Lung (tissue), 12 donors: Measurements from ENCODE around the gene PIGBOS1. TPM values are rescaled to one million over a fixed set of nuclear protein-coding genes. Genes with fewer than 3 reads are reported as not detected.

Experiments
- ATAC-seq: fragments of 200-7000 bp; cut with Tn5 transposase; one replicate; pipeline ENCODE4 v1.9.1; 2020; ENCODE audit warnings: moderate number of reproducible peaks; ENCODE audit not compliant: insufficient read depth, low FRiP score
- DNase-seq, 3 donors: peaks; one replicate each; pipeline ENCODE4 v3.0.0-alpha.2; 2013 to 2017
- H3K27ac ChIP-seq, 2 donors: one replicate each; pipeline ENCODE4 v1.5.1; 2013; ENCODE audit warnings: mild to moderate bottlenecking in 2 of 2, moderate library complexity in 2 of 2, control low read depth in 1 of 2, inconsistent platforms in 1 of 2, low read depth in 1 of 2, low read length in 1 of 2
- H3K27me3 ChIP-seq, 3 donors: one replicate each; pipeline ENCODE4 v1.5.1; 2013; ENCODE audit warnings: low read length in 2 of 3; ENCODE audit not compliant: control insufficient read depth in 3 of 3, insufficient read depth in 3 of 3
- H3K36me3 ChIP-seq, 4 donors: one replicate each; pipeline ENCODE4 v1.5.1; 2013; ENCODE audit warnings: low read length in 4 of 4, mild to moderate bottlenecking in 1 of 4, moderate library complexity in 1 of 4; ENCODE audit not compliant: control insufficient read depth in 4 of 4, insufficient read depth in 4 of 4
- H3K4me1 ChIP-seq, 5 donors: one replicate each; pipeline ENCODE4 v1.5.1; 2013; ENCODE audit warnings: low read length in 5 of 5, mild to moderate bottlenecking in 2 of 5, moderate library complexity in 1 of 5; ENCODE audit not compliant: control insufficient read depth in 5 of 5, insufficient read depth in 5 of 5
- H3K4me3 ChIP-seq: one replicate; pipeline ENCODE4 v1.5.1; 2013; ENCODE audit warnings: mild to moderate bottlenecking, control low read depth, moderate library complexity
- H3K9ac ChIP-seq, 2 donors: one replicate each; pipeline ENCODE4 v1.5.1; 2013; ENCODE audit warnings: low read length in 2 of 2, control low read depth in 1 of 2; ENCODE audit not compliant: insufficient read depth in 1 of 2
- H3K9me3 ChIP-seq, 4 donors: one replicate each; pipeline ENCODE4 v1.5.1; 2013; ENCODE audit warnings: low read length in 3 of 4, mild to moderate bottlenecking in 1 of 4, moderate library complexity in 1 of 4; ENCODE audit not compliant: control insufficient read depth in 4 of 4, insufficient read depth in 3 of 4
- WGBS, 2 donors: extraction: QIAGEN DNeasy Blood & Tissue Kit; methylation state at CpG; one replicate each; pipeline ENCODE4 v1.1.7; 2013; 5-methylcytosine and 5-hydroxymethylcytosine counted together
- polyA plus RNA-seq, 2 donors: library from polyadenylated mRNA; stranded (reverse); fragments of 200-250 nt; gene quantifications; one replicate each; pipeline ENCODE4 v1.2.1, GENCODE V29; 2013
- total RNA-seq, 2 donors: library from RNA; depleted of rRNA in 1 of 2; stranded (reverse); fragments of >200 nt in 1 of 2; gene quantifications; one replicate each; pipeline ENCODE4 v1.2.1, GENCODE V29; 2014 to 2021
- TF ChIP-seq, protein P1 (sequence below): IDR thresholded peaks from 2 replicates; pipeline ENCODE4 v1.5.1; 2012; ENCODE audit warnings: mild to moderate bottlenecking; ENCODE audit errors: control extremely low read depth, extremely low read depth
- donor health status: control.
- donor health status: control.
- donor health status: Bipolar disorder and iron deficiency.
- donor health status: healthy.
- donor health status: DM: yes; HTN: yes; CAD: no.

PIGBOS1 gene
- total and polyA plus RNA-seq, 4 donors = 12.9 to 29.0 (median 18.1) TPM

DNA sequence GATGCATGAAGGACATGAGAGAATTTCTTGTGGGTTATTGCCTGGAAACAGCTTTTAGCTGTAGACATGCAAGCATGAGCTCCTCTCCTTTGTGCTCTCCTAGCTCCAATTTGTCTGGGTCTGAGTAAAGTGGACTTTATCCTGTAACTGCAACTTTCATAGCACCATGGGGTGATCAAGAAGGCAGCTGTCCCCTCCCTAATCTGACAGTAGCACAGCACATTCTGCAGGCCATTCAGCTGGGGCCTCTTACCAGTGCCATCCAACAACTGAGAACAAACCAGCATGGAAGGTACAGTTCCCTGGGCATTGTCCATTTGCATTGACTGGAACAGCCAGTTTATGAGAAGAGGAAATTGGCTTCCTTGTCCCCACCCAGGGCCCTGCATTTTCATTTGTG, 21.6 kb downstream of the PIGBOS1 start:
- H3K4me3 ChIP-seq = no peak overlapping the region
- H3K27ac ChIP-seq = no peak overlapping the region
- TF ChIP-seq, protein P1, sequence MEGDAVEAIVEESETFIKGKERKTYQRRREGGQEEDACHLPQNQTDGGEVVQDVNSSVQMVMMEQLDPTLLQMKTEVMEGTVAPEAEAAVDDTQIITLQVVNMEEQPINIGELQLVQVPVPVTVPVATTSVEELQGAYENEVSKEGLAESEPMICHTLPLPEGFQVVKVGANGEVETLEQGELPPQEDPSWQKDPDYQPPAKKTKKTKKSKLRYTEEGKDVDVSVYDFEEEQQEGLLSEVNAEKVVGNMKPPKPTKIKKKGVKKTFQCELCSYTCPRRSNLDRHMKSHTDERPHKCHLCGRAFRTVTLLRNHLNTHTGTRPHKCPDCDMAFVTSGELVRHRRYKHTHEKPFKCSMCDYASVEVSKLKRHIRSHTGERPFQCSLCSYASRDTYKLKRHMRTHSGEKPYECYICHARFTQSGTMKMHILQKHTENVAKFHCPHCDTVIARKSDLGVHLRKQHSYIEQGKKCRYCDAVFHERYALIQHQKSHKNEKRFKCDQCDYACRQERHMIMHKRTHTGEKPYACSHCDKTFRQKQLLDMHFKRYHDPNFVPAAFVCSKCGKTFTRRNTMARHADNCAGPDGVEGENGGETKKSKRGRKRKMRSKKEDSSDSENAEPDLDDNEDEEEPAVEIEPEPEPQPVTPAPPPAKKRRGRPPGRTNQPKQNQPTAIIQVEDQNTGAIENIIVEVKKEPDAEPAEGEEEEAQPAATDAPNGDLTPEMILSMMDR = no peak
- ATAC-seq = no peak
- H3K4me1 ChIP-seq = no peaks in the 10 kb centered on the region
- no peak for DNase-seq
- no peaks in the 10 kb centered on the region for H3K9me3 ChIP-seq
- no peaks in the 10 kb centered on the region for H3K27me3 ChIP-seq
- H3K36me3 ChIP-seq = peaks cover 0 to 2% (median 0%) of the 10 kb centered on the region in 4 donors
- H3K9ac ChIP-seq = no peak overlapping the region

DNA sequence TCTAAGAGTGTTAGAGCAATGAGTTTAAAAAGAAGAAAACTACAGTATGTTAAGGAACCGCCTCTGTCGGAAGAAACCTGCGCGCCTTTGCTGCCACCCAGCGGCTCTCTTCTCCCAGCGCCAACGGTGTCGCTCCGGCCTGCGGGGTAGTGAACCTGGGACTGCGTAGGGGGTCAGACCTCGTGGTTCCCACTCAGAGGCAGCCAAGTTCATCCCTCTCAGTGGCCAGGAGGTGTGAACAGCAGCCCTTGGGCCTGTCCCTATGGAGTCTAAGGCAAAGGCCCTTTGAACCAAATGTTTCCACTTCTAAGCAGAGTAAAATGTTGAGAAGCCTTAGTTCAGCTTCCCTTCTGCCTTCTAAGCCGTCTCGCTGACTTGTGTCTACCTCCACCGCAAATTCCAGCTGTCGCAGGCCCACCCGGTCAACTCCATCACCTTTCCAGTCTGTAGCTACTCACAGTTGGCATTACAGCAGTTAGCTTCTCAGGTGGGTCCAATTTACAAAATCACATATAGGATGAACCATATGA, 28.3 kb downstream of the PIGBOS1 start:
- peaks cover 0 to 2% (median 0%) of the 10 kb centered on the region in 4 donors for H3K36me3 ChIP-seq
- ATAC-seq (peak; percentile 81), DNase-seq (peak in 2 of 3 donors; percentile 90)
- no peaks in the 10 kb centered on the region for H3K27me3 ChIP-seq
- no peaks in the 10 kb centered on the region for H3K9me3 ChIP-seq
- TF ChIP-seq, protein P1 = peak; percentile 78
- peak overlapping the region in 1 of 2 donors; percentile 18 for H3K27ac ChIP-seq
- no peak overlapping the region for H3K4me3 ChIP-seq
- peaks cover 0 to 8% (median 3%) of the 10 kb centered on the region in 5 donors for H3K4me1 ChIP-seq
- peak overlapping the region; percentile 89 to 95 for H3K9ac ChIP-seq
- WGBS, 2 donors = 21 to 22% methylated on average over 17 of the region's 17 CpGs

DNA sequence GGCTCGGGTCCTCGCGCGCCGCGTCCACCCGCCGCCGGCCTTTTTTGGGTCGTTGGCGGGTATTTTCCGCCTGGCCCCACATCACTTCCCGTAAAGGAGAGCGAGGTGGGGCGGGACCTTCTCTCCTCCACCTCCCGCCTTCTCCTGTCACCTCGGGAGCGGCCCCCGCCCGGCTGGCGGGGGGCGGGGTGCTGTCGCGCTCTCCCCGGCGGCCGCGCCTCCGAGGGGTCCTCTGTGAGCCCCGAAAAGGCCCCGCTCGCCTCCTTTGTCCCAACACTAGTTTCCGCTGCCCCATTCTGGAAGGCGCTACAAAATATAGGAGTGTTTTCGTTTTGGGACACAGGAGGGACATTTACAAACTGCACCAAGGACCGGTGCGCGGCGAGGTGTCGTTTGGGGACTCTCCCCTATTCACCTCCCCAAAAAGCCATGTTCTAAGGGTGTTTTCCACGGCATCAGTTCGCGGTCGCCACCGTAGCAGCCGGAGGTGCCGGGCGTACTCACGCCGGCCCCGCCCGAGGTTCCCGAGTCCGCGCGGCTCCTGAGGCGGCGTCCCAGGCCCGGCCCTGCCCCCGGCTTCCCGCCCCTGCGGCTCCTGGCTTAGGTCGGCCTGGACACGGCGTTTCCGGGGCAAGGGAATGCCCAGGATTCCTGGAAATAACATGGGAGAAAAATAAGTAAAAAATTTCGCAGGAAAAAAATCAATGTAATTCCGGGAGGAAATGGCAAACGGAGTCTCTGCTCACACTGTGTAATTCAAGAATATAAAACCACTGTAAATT, 29.0 kb downstream of the PIGBOS1 start, which contains the start of gene RAB27A:
Gene RAB27A (minus strand): TSS at position 68 of the 782 bp plus-strand sequence. CDS start 54,879 bp downstream, outside the sequence.
- peak within 1 kb of the TSS; percentile 89 to 95 for H3K9ac ChIP-seq
- peak; percentile 91 for ATAC-seq
- TF ChIP-seq, protein P1 = no peak
- H3K36me3 ChIP-seq = no peaks in the 10 kb centered on the region
- DNase-seq = peak; percentile 66 to 90 (median 78)
- peak within 1 kb of the TSS; percentile 38 to 97 for H3K27ac ChIP-seq
- H3K4me3 ChIP-seq = peak within 1 kb of the TSS; percentile 90
- 0% methylated on average over 60 to 69 of the region's 69 CpGs for WGBS, 2 donors
- H3K27me3 ChIP-seq = no peaks in the 10 kb centered on the region
- H3K9me3 ChIP-seq = no peaks in the 10 kb centered on the region
- H3K4me1 ChIP-seq = peaks cover 0 to 12% (median 3%) of the 10 kb centered on the region in 5 donors
